Stomach smooth muscle (tissue), 2 donors: ENCODE results near the gene EDNRB.

Experiments used
- H3K27ac ChIP-seq: one replicate; pipeline ENCODE4 v1.7.0; 2013; ENCODE audit warnings: mild to moderate bottlenecking, low read length, inconsistent platforms
- H3K27me3 ChIP-seq, 2 donors: one replicate each; pipeline ENCODE4 v1.7.0; 2013; ENCODE audit warnings: low read length in 2 of 2; ENCODE audit not compliant: insufficient read depth in 2 of 2, control insufficient read depth in 1 of 2
- H3K36me3 ChIP-seq, 2 donors: one replicate each; pipeline ENCODE4 v1.7.0; 2013; ENCODE audit warnings: low read length in 2 of 2; ENCODE audit not compliant: control insufficient read depth in 2 of 2, insufficient read depth in 2 of 2
- H3K4me1 ChIP-seq: one replicate; pipeline ENCODE4 v1.7.0; 2013; ENCODE audit warnings: low read length; ENCODE audit not compliant: control insufficient read depth, insufficient read depth
- H3K4me3 ChIP-seq, 2 donors: one replicate each; pipeline ENCODE4 v1.7.0; 2013; ENCODE audit warnings: low read length in 2 of 2
- H3K9ac ChIP-seq, 2 donors: one replicate each; pipeline ENCODE4 v1.7.0; 2013; ENCODE audit warnings: low read length in 2 of 2, mild to moderate bottlenecking in 1 of 2
- H3K9me3 ChIP-seq, 2 donors: one replicate each; pipeline ENCODE4 v1.7.0; 2013; ENCODE audit warnings: low read length in 2 of 2; ENCODE audit not compliant: control insufficient read depth in 2 of 2
- donor health status: healthy.
- donor health status: Pancreatic carcinoma.

Gene EDNRB

GRCh38 chr13:77846173-77846572, 72.5 kb downstream of the EDNRB start:
- no peak overlapping the region for H3K4me3 ChIP-seq
- no peaks in the 10 kb centered on the region for H3K4me1 ChIP-seq

More at GRCh38 chr13:77846173-77846572, 72.5 kb downstream of the EDNRB start:
- Histone ChIP-seq H3K27me3 (no peaks in the 10 kb centered on the region), H3K9me3 (no peaks in the 10 kb centered on the region), H3K36me3 (no peaks in the 10 kb centered on the region), H3K27ac (no peak overlapping the region), H3K9ac (no peak overlapping the region)
